Measurements from ENCODE around the gene DESI1. TPM values are rescaled to one million over a fixed set of nuclear protein-coding genes. Genes with fewer than 3 reads are reported as not detected.

DESI1 gene
- total RNA-seq, 1 experiment from 2014 or later: 30.2 TPM

- Histone ChIP-seq H3K14ac (ENCODE audit: insufficient read depth, low read length) (no peak overlapping the region), H3K4me2 (ENCODE audit: insufficient read depth, insufficient read length, low read length) (no peak overlapping the region), H4K5ac (ENCODE audit: insufficient read length, low read depth, low read length) (no peak overlapping the region), H3K27me3 (ENCODE audit: insufficient read depth, low read length) (no peaks in the 10 kb centered on the region), H3K79me1 (ENCODE audit: insufficient read depth, low read depth, low read length, poor library complexity, severe bottlenecking) (no peaks in the 10 kb centered on the region), H2BK5ac (ENCODE audit: insufficient read length, low read length) (no peak overlapping the region), H3K56ac (ENCODE audit: insufficient read length, low read depth, low read length) (no peak overlapping the region), H3K4ac (ENCODE audit: low read depth, low read length) (no peak overlapping the region), H3K4me1 (ENCODE audit: insufficient read depth, low read length) (no peaks in the 10 kb centered on the region), H2AK5ac (ENCODE audit: insufficient read length, low read length) (no peak overlapping the region), H3K9ac (ENCODE audit: extremely low read depth, insufficient read length, low read length) (no peak overlapping the region), H3K18ac (ENCODE audit: insufficient read length, low read depth, low read length) (no peak overlapping the region), H3K23ac (ENCODE audit: insufficient read length, low read depth, low read length) (no peak overlapping the region), H2BK15ac (ENCODE audit: low read depth, low read length) (no peak overlapping the region), H2BK12ac (ENCODE audit: insufficient read length, low read depth, low read length) (no peak overlapping the region), H3K79me2 (ENCODE audit: insufficient read depth, low read length) (peaks cover 2% of the 10 kb centered on the region; the same call in 1 of the 2 replicates), H4K91ac (ENCODE audit: insufficient read length, low read depth, low read length) (no peak overlapping the region), H4K20me1 (ENCODE audit: control insufficient read depth, insufficient read depth, insufficient read length) (no peaks in the 10 kb centered on the region), H3T11ph (ENCODE audit: low read length) (no peak overlapping the region), H2BK120ac (ENCODE audit: low read depth, low read length, poor library complexity, severe bottlenecking) (no peak overlapping the region), H3K9me3 (ENCODE audit: control insufficient read depth, low read depth, low read length) (no peaks in the 10 kb centered on the region), H3K27ac (ENCODE audit: insufficient read length, low read depth, low read length) (no peak overlapping the region), H2AFZ (ENCODE audit: low read length) (no peak overlapping the region), H2BK20ac (ENCODE audit: low read depth, low read length, poor library complexity, severe bottlenecking) (no peak overlapping the region), H3K23me2 (ENCODE audit: insufficient read length, low read depth, low read length, poor library complexity, severe bottlenecking) (no peaks in the 10 kb centered on the region), H4K8ac (replicated peaks; ENCODE audit: insufficient read length, low read depth, low read length) (no peak overlapping the region)
- Mint-ChIP-seq H3K36me3 (ENCODE audit: insufficient read depth in 1 of 3, low read depth in 3 of 3) (peaks cover 0 to 2% (median 1%) of the 10 kb centered on the region in 3 experiments; a peak in 4 of 7 replicates), H3K9me3 (no peaks in the 10 kb centered on the region), H3K27me3 (ENCODE audit: low read depth) (no peaks in the 10 kb centered on the region), H3K27ac (no peak overlapping the region), H3K4me1 (0 out of 4 replicates have a peak, but pooled peaks cover 0 to 3% of the 10 kb centered on the region in 2 experiments), H3K4me3 (no peak overlapping the region)
- TF ChIP-seq CTCF (conservative IDR thresholded peaks at IDR 0.05): no peak
- no peak for DNase-seq
- no CpG with 5 or more reads among the region's 2 CpGs for WGBS (ENCODE audit: extremely low coverage, insufficient read length, low lambda C conversion rate)
These were observed 7.4 kb downstream of the DESI1 start for GRCh38 chr22:41613456-41613855.

All from H9 (cell line).